ENCODE data around the gene UBE2QL1.

The UBE2QL1 gene

DNA sequence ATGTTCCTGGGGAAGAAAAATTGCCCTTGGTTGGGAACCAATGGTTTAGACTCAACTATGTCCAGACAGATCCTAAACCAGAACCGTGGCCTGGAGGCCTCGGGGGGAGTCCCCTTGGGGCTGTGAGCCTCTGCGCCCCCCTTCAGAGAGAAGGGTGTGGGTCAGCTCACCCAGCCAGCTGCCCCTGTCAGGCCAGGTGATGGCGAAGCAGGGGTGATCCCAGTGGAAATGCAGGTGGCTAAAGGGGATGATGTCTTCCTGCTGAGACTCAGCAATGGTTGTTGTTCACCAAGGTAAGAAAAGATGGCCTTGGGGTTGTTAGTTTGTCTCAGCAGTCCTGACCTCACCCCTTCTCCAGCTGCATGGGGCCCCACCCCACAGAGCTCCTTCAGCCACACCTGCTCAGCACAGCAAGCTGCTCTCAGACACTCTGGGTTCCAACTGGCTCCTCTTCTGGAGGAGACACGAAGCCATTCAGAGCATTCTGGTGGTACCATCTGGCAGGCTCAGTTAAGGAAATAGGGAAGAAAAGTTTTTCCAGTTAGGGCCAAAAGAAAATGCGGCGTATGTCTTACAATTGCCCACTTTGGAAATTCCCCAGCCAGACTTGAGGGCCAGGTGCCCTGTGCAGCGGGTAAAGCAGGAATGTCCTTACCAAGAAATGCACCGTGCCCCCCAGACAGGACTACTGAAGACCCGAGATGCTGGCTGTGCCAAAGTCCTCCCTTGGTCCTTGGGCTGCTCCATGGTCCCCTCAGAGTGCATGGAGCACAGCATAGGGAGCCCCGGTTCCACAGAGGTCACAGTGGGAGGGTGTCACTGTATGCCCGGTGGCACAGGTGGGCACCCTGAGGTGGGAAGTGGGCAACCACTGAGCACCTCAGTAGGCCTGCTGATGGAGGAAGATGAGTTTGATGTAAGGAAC is 94.0 kb downstream of the UBE2QL1 start:
- DNase-seq: no peak

DNA sequence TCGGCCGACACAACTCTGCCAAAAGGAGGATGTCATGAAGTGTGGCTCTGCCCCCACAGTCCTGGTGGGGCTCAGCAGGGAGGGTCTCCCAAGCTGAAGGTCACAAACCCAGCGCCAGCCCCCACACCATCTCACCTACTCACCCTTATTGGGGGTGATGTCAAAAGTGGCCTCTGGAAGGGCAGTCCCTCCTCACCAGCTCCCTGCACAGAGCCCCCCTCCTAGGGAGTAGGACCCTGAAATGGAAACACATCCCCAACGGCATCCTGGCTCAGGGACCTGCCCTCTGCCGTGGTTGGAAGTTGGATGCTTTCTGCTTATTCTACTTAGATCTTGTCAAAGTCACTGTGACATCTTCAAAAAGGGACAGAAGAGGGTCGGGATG is 94.7 kb downstream of the UBE2QL1 start:
- no peak for DNase-seq

DNA sequence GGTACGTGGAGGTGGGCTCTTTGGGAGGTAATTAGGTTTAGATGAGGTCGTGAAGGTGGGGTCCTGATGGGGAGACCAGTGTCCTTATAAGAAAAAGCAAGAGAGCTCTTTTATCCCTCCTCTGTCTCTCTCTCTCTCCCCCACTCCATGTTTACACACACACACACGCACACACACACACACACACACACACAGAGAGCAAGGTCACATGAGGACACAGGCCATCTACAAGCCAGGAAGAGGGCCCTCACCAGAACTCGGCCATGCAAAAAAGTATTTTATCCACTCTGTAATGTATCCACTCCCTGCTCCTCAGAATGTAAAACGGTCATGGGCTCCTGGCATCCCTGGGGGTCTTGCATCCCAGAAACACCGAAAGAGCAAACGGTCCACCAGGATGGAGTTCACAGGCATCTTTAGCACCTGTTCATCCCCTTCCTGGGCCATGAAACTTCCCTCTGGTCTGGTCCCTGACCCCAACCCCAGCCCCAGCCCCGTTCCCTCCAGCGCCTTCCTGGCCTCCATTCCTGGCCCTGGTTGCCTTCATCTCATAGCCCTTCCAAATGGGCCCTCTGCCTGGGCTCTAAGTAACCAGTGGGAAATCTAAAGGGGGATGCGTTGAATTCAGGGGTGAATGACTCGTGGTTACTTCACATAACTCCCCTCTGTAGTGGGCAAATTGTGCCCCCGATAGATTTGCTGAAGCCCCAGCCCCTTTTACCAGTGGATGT is 95.3 kb downstream of the UBE2QL1 start:
- DNase-seq: no peak

All from RPMI8226 (cell line).